HG03175 (cell line): Measurements from ENCODE around the gene MPP2.

Experiments used
- ATAC-seq: cut with Tn5 transposase; IDR thresholded peaks from one replicate; pipeline ENCODE4 v1.9.1; 2021; ENCODE audit warnings: mild to moderate bottlenecking, moderate library complexity; ENCODE audit not compliant: unreplicated experiment

Gene MPP2

DNA sequence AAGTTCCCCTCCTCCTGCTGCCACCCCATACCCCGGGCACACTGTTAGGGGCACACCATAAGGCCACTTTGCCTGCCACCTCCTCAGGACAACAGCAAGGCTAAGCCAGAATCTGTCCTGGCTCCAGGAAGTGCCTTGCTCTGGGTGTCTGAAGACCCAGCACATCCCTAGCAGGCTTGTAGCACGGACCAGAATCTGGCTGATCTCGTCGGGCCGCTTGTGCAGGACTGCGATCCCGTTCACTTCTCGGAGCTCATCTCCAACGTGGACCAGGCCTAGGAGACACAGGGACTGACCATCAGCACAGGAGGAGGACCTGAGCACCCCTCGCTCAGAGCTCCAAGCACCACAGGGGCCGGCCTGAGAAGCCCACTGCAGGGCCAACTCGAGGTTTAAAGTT lies 81.8 kb downstream of the MPP2 start:
- ATAC-seq = no peak
